K562 (cell line): ENCODE measurements around the gene GRIA4. TPM values are rescaled to one million over a fixed set of nuclear protein-coding genes. Genes with fewer than 3 reads are reported as not detected.

Experiments
- ATAC-seq: fragments of 200-7000 bp; cut with Tn5 transposase; 3 replicates; pipeline ENCODE4 v1.9.1; 2020; ENCODE audit warnings: moderate library complexity
- BruUV-seq: library from RNA; stranded (reverse); fragments of 400-500 nt; replicated peaks from 2 replicates; lab custom pipeline; 2021; lab: Mats Ljungman, UMichigan
- CTCF ChIA-PET: fragments of 300-600 bp; formaldehyde crosslinking; extraction: SDS; loops from one replicate; lab custom pipeline; 2021; ENCODE audit warnings: low intra/inter-chr PET ratio; lab: Yijun Ruan, JAX
- POLR2A ChIA-PET: fragments of 300-600, 350-650 bp; sonication (Branson Sonifier 250); formaldehyde crosslinking; extraction: SDS; loops from one replicate; lab custom pipeline; 2021; ENCODE audit warnings: antibody characterized with exemption, inconsistent platforms; lab: Yijun Ruan, JAX
- DNase-seq, 4 experiments: peaks; one replicate each; pipeline versions ENCODE4 v3.0.0 to v3.0.0-alpha.2; 2011 to 2018; ENCODE audit warnings: low spot score in 3 of 4, mixed read lengths in 3 of 4; ENCODE audit errors: extremely low read depth in 1 of 4
- FAIRE-seq: peaks from 2 replicates; lab custom pipeline; 2011; peaks lifted over from hg19 to GRCh38; lab: Jason Lieb, UNC
- H2AFZ ChIP-seq: 2 replicates; pipeline ENCODE4 v1.6.0; 2011; ENCODE audit warnings: low read depth, low read length, control low read depth, inconsistent platforms
- H3K27ac ChIP-seq: fragments of 200-600 bp; 3 replicates; pipeline ENCODE4 v1.8.0; 2011; ENCODE audit warnings: low read depth, mild to moderate bottlenecking, control low read depth, inconsistent platforms, low read length, moderate library complexity, mixed read lengths; ENCODE audit errors: extremely low read depth
- H3K27me3 ChIP-seq, 2 experiments: fragments of 300-600 bp in 1 of 2; 2 replicates in 1 of 2; 3 replicates in 1 of 2; pipeline versions ENCODE4 v1.6.0 to v1.8.0; 2011; ENCODE audit warnings: inconsistent platforms in 2 of 2, low read length in 2 of 2, mild to moderate bottlenecking in 1 of 2, mixed read lengths in 1 of 2, moderate library complexity in 1 of 2; ENCODE audit not compliant: control insufficient read depth in 2 of 2, insufficient read depth in 2 of 2
- H3K36me3 ChIP-seq: fragments of 300-600 bp; 3 replicates; pipeline ENCODE4 v1.8.0; 2011; ENCODE audit warnings: mild to moderate bottlenecking, low read length, inconsistent platforms; ENCODE audit not compliant: control insufficient read depth, insufficient read depth
- H3K4me1 ChIP-seq, 2 experiments: fragments of 200-600 bp in 1 of 2; replicated peaks in 1 of 2; 2 replicates in 1 of 2; 3 replicates in 1 of 2; pipeline versions ENCODE4 v1.5.1 to v1.8.0; 2011; ENCODE audit warnings: inconsistent platforms in 2 of 2, low read length in 2 of 2, mild to moderate bottlenecking in 1 of 2, mixed read lengths in 1 of 2, moderate library complexity in 1 of 2; ENCODE audit not compliant: control insufficient read depth in 2 of 2, insufficient read depth in 2 of 2
- H3K4me2 ChIP-seq: 2 replicates; pipeline ENCODE4 v1.6.1; 2011; ENCODE audit warnings: low read length, control low read depth, inconsistent platforms, mixed read lengths; ENCODE audit not compliant: insufficient read depth
- H3K4me3 ChIP-seq: fragments of 200-600 bp; sonication (generic), shearing (Covaris generic); 2 replicates; pipeline ENCODE4 v1.5.1; 2016; ENCODE audit warnings: control low read depth, inconsistent platforms
- H3K79me2 ChIP-seq: fragments of 200-600 bp; 3 replicates; pipeline ENCODE4 v1.8.0; 2011; ENCODE audit warnings: low read length, inconsistent platforms; ENCODE audit not compliant: control insufficient read depth, insufficient read depth
- H3K9ac ChIP-seq, 2 experiments: 2 replicates each; pipeline versions ENCODE4 v1.6.0 to v1.6.1; 2011; ENCODE audit warnings: low read depth in 2 of 2, low read length in 2 of 2, control low read depth in 1 of 2, inconsistent platforms in 1 of 2, mild to moderate bottlenecking in 1 of 2, mixed read lengths in 1 of 2; ENCODE audit not compliant: insufficient read depth in 1 of 2
- H3K9me1 ChIP-seq: one replicate; pipeline ENCODE4 v1.6.0; 2011; ENCODE audit warnings: inconsistent platforms, mild to moderate bottlenecking, low read length, moderate library complexity; ENCODE audit not compliant: control insufficient read depth, insufficient read depth
- H3K9me3 ChIP-seq: replicated peaks from 2 replicates; pipeline ENCODE4 v1.5.1; 2011; ENCODE audit warnings: low read depth, low read length, inconsistent platforms; ENCODE audit not compliant: control insufficient read depth, insufficient read depth
- H4K20me1 ChIP-seq: replicated peaks from 2 replicates; pipeline ENCODE4 v1.6.1; 2011; ENCODE audit warnings: low read length, inconsistent platforms, mixed read lengths; ENCODE audit not compliant: control insufficient read depth, insufficient read depth
- E2F8 ChIP-seq: fragments of 450-650 bp; IDR thresholded peaks from 2 replicates; pipeline ENCODE4 v1.7.1; 2018; ENCODE audit warnings: mild to moderate bottlenecking, low read depth; ENCODE audit not compliant: partially characterized antibody
- KAT2B ChIP-seq: IDR thresholded peaks from one replicate; pipeline ENCODE4 v1.6.1; 2012; ENCODE audit warnings: low read depth, mild to moderate bottlenecking, control low read depth, inconsistent platforms, low read length, moderate library complexity
- ZNF57 ChIP-seq: fragments of 450-650 bp; formaldehyde crosslinking; IDR thresholded peaks from 2 replicates; pipeline ENCODE4 v1.4.0; 2020; ENCODE audit warnings: mild to moderate bottlenecking, moderate library complexity
- WGBS: fragments of 100-300 bp; shearing (Covaris generic); methylation state at CpG from one replicate; pipeline ENCODE4 v1.1.6; 2016; ENCODE audit warnings: low coverage, mixed read lengths; ENCODE audit not compliant: insufficient coverage; ENCODE audit errors: missing lambda C conversion rate; 5-methylcytosine and 5-hydroxymethylcytosine counted together
- in situ Hi-C: fragments of 300-500 bp; cut with MboI; formaldehyde crosslinking; loops from 4 replicates; pipeline ENCODE4 v1.15.0; 2018; ENCODE audit warnings: inconsistent platforms, mixed read lengths
- intact Hi-C: fragments of 100-400 bp; cut with micrococcal nuclease; formaldehyde crosslinking; loops from 2 replicates; pipeline ENCODE4 v1.14.2; 2022
- polyA plus RNA-seq, 8 experiments: library from polyadenylated mRNA; depleted of rRNA in 4 of 8; stranded (reverse) in 5 of 8; unstranded in 3 of 8; fragments of >200 nt; fragmentation: Nextera tagmentation in 2 of 8; fragmentation: Illumina TruSeq in 1 of 8; extraction: Ambion mirVana in 2 of 8; extraction: Trizol in 1 of 8; gene quantifications; 2 replicates each; pipeline versions ENCODE4 v1.2.1 to v1.2.3, GENCODE V29; 2011 to 2014; ENCODE audit warnings: inconsistent platforms in 1 of 8, missing spikeins in 1 of 8
- total RNA-seq, 7 experiments: library from RNA; depleted of rRNA in 6 of 7; stranded (reverse); fragments of >200 nt in 6 of 7; fragmentation: Illumina TruSeq in 2 of 7; extraction: Trizol in 2 of 7; gene quantifications; 2 replicates each; pipeline versions ENCODE4 v1.2.1 to v1.2.3, GENCODE V29; 2011 to 2021; ENCODE audit warnings: low replicate concordance in 1 of 7

GRIA4 gene
- total and polyA plus RNA-seq, 9 of the 15 experiments (the other 6 are each of a cell fraction or from before 2014, with no cell fraction given), result not detected

- ChIA-PET CTCF (no interaction called here), POLR2A (no interaction called here)
- DNase-seq (no peak), FAIRE-seq (no peak), ATAC-seq (no peak)
- H3K4me2 ChIP-seq, result no peak overlapping the region
- H3K9ac ChIP-seq, result no peak overlapping the region
- H3K9me1 ChIP-seq, result no peaks in the 10 kb centered on the region
- H3K4me1 ChIP-seq, result no peaks in the 10 kb centered on the region
- intact Hi-C loops (no loop called here), in situ Hi-C loops (no loop called here)
- H3K27ac ChIP-seq, result no peak overlapping the region
- no peaks in the 10 kb centered on the region for H3K9me3 ChIP-seq
- H4K20me1 ChIP-seq, result no peaks in the 10 kb centered on the region
- TF ChIP-seq E2F8, result no peak
- no peak for TF ChIP-seq ZNF57 (CRISPR knock-in tag)
- no peak for TF ChIP-seq KAT2B
- H2AFZ ChIP-seq, result no peak overlapping the region
- 0% methylated on average over 2 of the region's 2 CpGs for WGBS
- H3K36me3 ChIP-seq, result no peaks in the 10 kb centered on the region
- no TSS peak for BruUV-seq
- no peaks in the 10 kb centered on the region for H3K27me3 ChIP-seq
- no peak overlapping the region for H3K4me3 ChIP-seq
- no peaks in the 10 kb centered on the region for H3K79me2 ChIP-seq
Measured at GRCh38 chr11:105937738-105938137, 327.9 kb downstream of the GRIA4 start.
